Mucosa of descending colon (tissue), 3 donors: ENCODE data around the gene ZNF844. TPM values are rescaled to one million over a fixed set of nuclear protein-coding genes. Genes with fewer than 3 reads are reported as not detected.

Source experiments
- ATAC-seq: fragments of 200-7000 bp; cut with Tn5 transposase; one replicate; pipeline ENCODE4 v1.9.1; 2020; ENCODE audit warnings: mild to moderate bottlenecking, moderate library complexity
- DNase-seq, 3 donors: peaks; one replicate each; pipeline ENCODE4 v3.0.0-alpha.2; 2020
- H3K36me3 ChIP-seq: fragments of 200-600 bp; one replicate; pipeline ENCODE4 v1.8.0; 2021; ENCODE audit warnings: low read depth, mild to moderate bottlenecking
- H3K4me1 ChIP-seq: fragments of 200-600 bp; one replicate; pipeline ENCODE4 v1.8.0; 2021; ENCODE audit warnings: low read depth, mild to moderate bottlenecking
- H3K4me3 ChIP-seq: fragments of 200-600 bp; one replicate; pipeline ENCODE4 v1.8.0; 2021; ENCODE audit warnings: mild to moderate bottlenecking
- H3K9me3 ChIP-seq: fragments of 200-600 bp; one replicate; pipeline ENCODE4 v1.8.0; 2021; ENCODE audit warnings: mild to moderate bottlenecking
- CTCF ChIP-seq: fragments of 200-600 bp; IDR thresholded peaks from one replicate; pipeline ENCODE4 v1.8.0; 2022; ENCODE audit warnings: antibody characterized with exemption, mild to moderate bottlenecking
- intact Hi-C, 2 donors: fragments of 100-400 bp; cut with DNase I in 1 of 2; cut with micrococcal nuclease in 1 of 2; formaldehyde crosslinking; loops; one replicate each; pipeline versions ENCODE4 v1.11.0 to v1.11.1; 2022; cut with DNase I, micrococcal nuclease
- total RNA-seq, 3 donors: library from RNA; stranded (reverse); fragmentation: NEBNext Ultra II Directional in 2 of 3; extraction: Animal tissue kit (Norgen Biotek cat#: 25700) in 2 of 3; gene quantifications; one replicate each; pipeline versions ENCODE4 v1.2.1 to v1.2.4, GENCODE V29; 2021 to 2023
- donor health status: DM: no; HTN: no; CAD: no; lungs with moderate emphysema.
- donor health status: DM: no; HTN: no; CAD: no.
- donor health status: DM: no; HTN: yes; CAD: no.

Gene ZNF844
- total RNA-seq, 3 donors from 2014 or later: 11.7 to 17.1 (median 15.2) TPM

GRCh38 chr19:12085074-12085818, 20.7 kb downstream of the ZNF844 start:
- no peak for TF ChIP-seq CTCF
- Histone ChIP-seq H3K4me1 (no peaks in the 10 kb centered on the region), H3K9me3 (peaks cover 46% of the 10 kb centered on the region), H3K36me3 (no peaks in the 10 kb centered on the region), H3K4me3 (no peak overlapping the region)
- intact Hi-C loops: no loop called here
- ATAC-seq (no peak), DNase-seq (no peak)

GRCh38 chr19:12090807-12091206, 26.3 kb downstream of the ZNF844 start:
- Histone ChIP-seq H3K9me3 (no peaks in the 10 kb centered on the region), H3K4me3 (no peak overlapping the region), H3K36me3 (no peaks in the 10 kb centered on the region), H3K4me1 (peaks cover 2% of the 10 kb centered on the region)
- ATAC-seq (peak; percentile 73), DNase-seq (peak in 2 of 3 donors; percentile 56 to 76)
- no peak for TF ChIP-seq CTCF
- intact Hi-C loops: no loop called here

- Histone ChIP-seq H3K4me1 (peaks cover 2% of the 10 kb centered on the region), H3K36me3 (no peaks in the 10 kb centered on the region), H3K4me3 (peak overlapping the region; percentile 17), H3K9me3 (no peaks in the 10 kb centered on the region)
- peak; percentile 96 for ATAC-seq
- no peak for TF ChIP-seq CTCF
- intact Hi-C loops: no loop called here
- peak; percentile 81 to 86 (median 81) for DNase-seq
Measured at GRCh38 chr19:12092065-12092867, 27.7 kb downstream of the ZNF844 start.

- peaks cover 2% of the 10 kb centered on the region for H3K4me1 ChIP-seq
- ATAC-seq: no peak
- H3K9me3 ChIP-seq: peaks cover 2% of the 10 kb centered on the region
- TF ChIP-seq CTCF: no peak
- H3K4me3 ChIP-seq: no peak overlapping the region
- intact Hi-C loops: no loop called here
- no peak for DNase-seq
- H3K36me3 ChIP-seq: no peaks in the 10 kb centered on the region
Measured at GRCh38 chr19:12092956-12093355, 28.4 kb downstream of the ZNF844 start.

- no peaks in the 10 kb centered on the region for H3K36me3 ChIP-seq
- H3K4me3 ChIP-seq: no peak overlapping the region
- DNase-seq (no peak), ATAC-seq (no peak)
- peaks cover 2% of the 10 kb centered on the region for H3K4me1 ChIP-seq
- intact Hi-C loops: no loop called here
- H3K9me3 ChIP-seq: peaks cover 8% of the 10 kb centered on the region
- no peak for TF ChIP-seq CTCF
Measured at GRCh38 chr19:12093777-12094176, 29.2 kb downstream of the ZNF844 start.
